Smooth muscle cell (in vitro differentiated cells): ENCODE data around the gene TTBK2. TPM values are rescaled to one million over a fixed set of nuclear protein-coding genes. Genes with fewer than 3 reads are reported as not detected.
"Not testable (repeated sequence)": the region's sequence is repeated elsewhere in the genome, so short reads cannot be mapped to it uniquely, and the experiment has no call there.

Source experiments
- DNase-seq: peaks from one replicate; lab custom pipeline; 2025; ENCODE audit not compliant: unreplicated experiment; lab: John Stamatoyannopoulos, UW
- H2AFZ ChIP-seq: fragments of 200-600 bp; sonication (generic); 2 replicates; pipeline ENCODE4 v1.6.0; 2016; ENCODE audit warnings: antibody characterized with exemption, low read depth, mild to moderate bottlenecking
- H3F3A ChIP-seq: fragments of 200-600 bp; sonication (generic); 2 replicates; pipeline ENCODE4 v1.6.0; 2017; ENCODE audit warnings: antibody characterized with exemption, low read depth
- H3K27ac ChIP-seq: fragments of 200-600 bp; sonication (generic); 2 replicates; pipeline ENCODE4 v1.5.1; 2016; ENCODE audit warnings: low read depth, mild to moderate bottlenecking
- H3K27me3 ChIP-seq: fragments of 200-600 bp; sonication (generic); 2 replicates; pipeline ENCODE4 v1.6.1; 2016; ENCODE audit warnings: low read depth, mild to moderate bottlenecking
- H3K36me3 ChIP-seq: fragments of 200-600 bp; sonication (generic); 2 replicates; pipeline ENCODE4 v1.5.1; 2016; ENCODE audit warnings: low read depth
- H3K4me1 ChIP-seq: fragments of 200-600 bp; sonication (generic); 2 replicates; pipeline ENCODE4 v1.5.1; 2016; ENCODE audit warnings: low read depth
- H3K4me2 ChIP-seq: fragments of 200-600 bp; sonication (generic); 2 replicates; pipeline ENCODE4 v1.6.0; 2016; ENCODE audit warnings: mild to moderate bottlenecking
- H3K4me3 ChIP-seq: fragments of 200-600 bp; sonication (generic); 2 replicates; pipeline ENCODE4 v1.5.1; 2016; ENCODE audit warnings: mild to moderate bottlenecking
- H3K79me2 ChIP-seq: fragments of 200-600 bp; sonication (generic); 2 replicates; pipeline ENCODE4 v1.6.0; 2016; ENCODE audit warnings: low read depth, mild to moderate bottlenecking
- H3K9ac ChIP-seq: fragments of 200-600 bp; sonication (generic); 2 replicates; pipeline ENCODE4 v1.6.0; 2016; ENCODE audit warnings: low read depth
- H3K9me3 ChIP-seq: fragments of 200-600 bp; sonication (generic); replicated peaks from 2 replicates; pipeline ENCODE4 v1.5.1; 2016; ENCODE audit warnings: low read depth
- H4K20me1 ChIP-seq: fragments of 200-600 bp; sonication (generic); 2 replicates; pipeline ENCODE4 v1.6.0; 2016; ENCODE audit warnings: low read depth
- WGBS: methylation state at CpG from one replicate; pipeline ENCODE4 v1.1.7; 2016; ENCODE audit warnings: low lambda C conversion rate; 5-methylcytosine and 5-hydroxymethylcytosine counted together
- polyA plus RNA-seq: library from polyadenylated mRNA; unstranded; fragments of >200 nt; fragmentation: Nextera tagmentation; extraction: Ambion mirVana; gene quantifications from 2 replicates; pipeline ENCODE4 v1.2.1, GENCODE V29; 2016
- total RNA-seq: library from RNA; depleted of rRNA; stranded (reverse); fragments of >200 nt; gene quantifications from 2 replicates; pipeline ENCODE4 v1.2.3, GENCODE V29; 2014
- TF ChIP-seq, protein P1 (sequence below): fragments of 200-600 bp; sonication (generic); IDR thresholded peaks from 2 replicates; pipeline ENCODE4 v1.5.1; 2017; ENCODE audit warnings: borderline replicate concordance, mild to moderate bottlenecking, antibody characterized with exemption; ENCODE audit not compliant: insufficient read depth, poor library complexity, severe bottlenecking

The TTBK2 gene
- total and polyA plus RNA-seq, 2 experiments from 2014 or later: 6.6 to 11.1 TPM

DNA sequence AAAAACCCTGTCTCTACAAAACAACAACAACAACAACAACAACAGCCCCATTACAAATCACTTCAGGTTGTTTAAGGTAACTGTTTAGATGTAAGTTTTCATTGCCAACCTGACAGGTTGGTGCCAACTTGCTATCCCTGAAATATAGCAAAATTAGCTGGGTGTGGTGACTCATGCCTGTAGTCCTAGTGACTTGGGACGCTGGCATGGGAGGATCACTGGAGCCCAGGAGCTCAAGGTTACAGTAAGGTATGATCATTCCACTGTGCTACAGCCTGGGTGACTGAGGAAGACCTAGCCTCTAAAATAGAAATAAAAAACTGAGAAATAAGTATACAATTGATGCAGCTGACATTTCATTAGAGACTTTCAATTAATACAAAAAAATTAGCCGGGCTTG is 147.7 kb downstream of the TTBK2 start:
- no peak overlapping the region for H3K4me3 ChIP-seq
- H3F3A ChIP-seq: no peaks in the 10 kb centered on the region
- no peak overlapping the region for H2AFZ ChIP-seq
- TF ChIP-seq, protein P1, sequence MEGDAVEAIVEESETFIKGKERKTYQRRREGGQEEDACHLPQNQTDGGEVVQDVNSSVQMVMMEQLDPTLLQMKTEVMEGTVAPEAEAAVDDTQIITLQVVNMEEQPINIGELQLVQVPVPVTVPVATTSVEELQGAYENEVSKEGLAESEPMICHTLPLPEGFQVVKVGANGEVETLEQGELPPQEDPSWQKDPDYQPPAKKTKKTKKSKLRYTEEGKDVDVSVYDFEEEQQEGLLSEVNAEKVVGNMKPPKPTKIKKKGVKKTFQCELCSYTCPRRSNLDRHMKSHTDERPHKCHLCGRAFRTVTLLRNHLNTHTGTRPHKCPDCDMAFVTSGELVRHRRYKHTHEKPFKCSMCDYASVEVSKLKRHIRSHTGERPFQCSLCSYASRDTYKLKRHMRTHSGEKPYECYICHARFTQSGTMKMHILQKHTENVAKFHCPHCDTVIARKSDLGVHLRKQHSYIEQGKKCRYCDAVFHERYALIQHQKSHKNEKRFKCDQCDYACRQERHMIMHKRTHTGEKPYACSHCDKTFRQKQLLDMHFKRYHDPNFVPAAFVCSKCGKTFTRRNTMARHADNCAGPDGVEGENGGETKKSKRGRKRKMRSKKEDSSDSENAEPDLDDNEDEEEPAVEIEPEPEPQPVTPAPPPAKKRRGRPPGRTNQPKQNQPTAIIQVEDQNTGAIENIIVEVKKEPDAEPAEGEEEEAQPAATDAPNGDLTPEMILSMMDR: no peak
- WGBS: 96% methylated on average over 2 of the region's 2 CpGs
- H3K4me2 ChIP-seq: no peak overlapping the region
- no peaks in the 10 kb centered on the region for H4K20me1 ChIP-seq
- H3K9me3 ChIP-seq: no peaks in the 10 kb centered on the region
- no peak for DNase-seq
- H3K27me3 ChIP-seq: no peaks in the 10 kb centered on the region
- H3K27ac ChIP-seq: no peak overlapping the region
- H3K4me1 ChIP-seq: no peaks in the 10 kb centered on the region
- H3K9ac ChIP-seq: no peak overlapping the region
- no peaks in the 10 kb centered on the region for H3K79me2 ChIP-seq
- peaks cover 3% of the 10 kb centered on the region for H3K36me3 ChIP-seq

DNA sequence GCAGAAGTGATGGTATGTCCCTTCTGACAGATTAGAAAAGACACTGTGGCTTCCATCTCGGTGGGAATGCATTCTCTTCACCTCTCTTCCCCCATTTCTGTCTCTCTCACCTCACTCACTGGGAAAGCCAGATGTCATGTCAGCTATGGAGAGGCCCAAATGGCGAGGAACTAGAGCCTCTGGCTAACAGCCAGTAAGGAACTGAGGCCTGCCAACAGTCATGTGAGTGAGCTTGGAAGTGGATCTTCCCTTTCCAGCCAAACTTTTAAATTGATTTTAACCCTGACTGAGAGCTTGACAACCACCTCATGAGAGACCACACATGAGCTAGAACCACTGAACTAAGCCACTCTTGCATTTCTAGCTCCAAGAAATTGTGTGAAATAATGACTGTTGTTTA is 148.4 kb downstream of the TTBK2 start:
- H3K4me1 ChIP-seq: no peaks in the 10 kb centered on the region
- H3K4me3 ChIP-seq: no peak overlapping the region
- no peak overlapping the region for H2AFZ ChIP-seq
- H3K36me3 ChIP-seq: peaks cover 3% of the 10 kb centered on the region
- no peaks in the 10 kb centered on the region for H3K27me3 ChIP-seq
- no peaks in the 10 kb centered on the region for H3K79me2 ChIP-seq
- TF ChIP-seq, protein P1: no peak
- 86% methylated on average over 2 of the region's 2 CpGs for WGBS
- no peaks in the 10 kb centered on the region for H4K20me1 ChIP-seq
- no peak for DNase-seq
- H3K9ac ChIP-seq: no peak overlapping the region
- no peaks in the 10 kb centered on the region for H3F3A ChIP-seq
- H3K4me2 ChIP-seq: no peak overlapping the region
- no peaks in the 10 kb centered on the region for H3K9me3 ChIP-seq
- H3K27ac ChIP-seq: no peak overlapping the region

DNA sequence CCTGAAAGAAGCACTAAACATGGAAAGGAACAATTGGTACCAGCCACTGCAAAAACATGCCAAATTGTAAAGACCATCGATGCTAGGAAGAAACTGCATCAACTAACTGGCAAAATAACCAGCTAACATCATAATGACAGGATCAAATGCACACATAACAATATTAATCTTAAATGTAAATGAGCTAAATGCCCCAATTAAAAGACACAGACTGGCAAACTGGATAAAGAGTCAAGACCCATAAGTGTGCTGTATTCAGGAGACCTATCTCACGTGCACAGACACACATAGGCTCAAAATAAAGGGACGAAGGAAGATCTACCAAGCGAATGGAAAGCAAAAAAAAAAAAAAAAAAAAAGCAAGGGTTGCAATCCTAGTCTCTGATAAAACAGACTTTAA is 154.5 kb downstream of the TTBK2 start:
- not testable (repeated sequence) for H3K27ac ChIP-seq, H3F3A ChIP-seq, H3K4me3 ChIP-seq, H3K79me2 ChIP-seq, H3K36me3 ChIP-seq, DNase-seq, H3K9me3 ChIP-seq, H4K20me1 ChIP-seq, H3K9ac ChIP-seq, H2AFZ ChIP-seq, H3K27me3 ChIP-seq, H3K4me1 ChIP-seq, H3K4me2 ChIP-seq
- WGBS: 98% methylated on average over 4 of the region's 4 CpGs

DNA sequence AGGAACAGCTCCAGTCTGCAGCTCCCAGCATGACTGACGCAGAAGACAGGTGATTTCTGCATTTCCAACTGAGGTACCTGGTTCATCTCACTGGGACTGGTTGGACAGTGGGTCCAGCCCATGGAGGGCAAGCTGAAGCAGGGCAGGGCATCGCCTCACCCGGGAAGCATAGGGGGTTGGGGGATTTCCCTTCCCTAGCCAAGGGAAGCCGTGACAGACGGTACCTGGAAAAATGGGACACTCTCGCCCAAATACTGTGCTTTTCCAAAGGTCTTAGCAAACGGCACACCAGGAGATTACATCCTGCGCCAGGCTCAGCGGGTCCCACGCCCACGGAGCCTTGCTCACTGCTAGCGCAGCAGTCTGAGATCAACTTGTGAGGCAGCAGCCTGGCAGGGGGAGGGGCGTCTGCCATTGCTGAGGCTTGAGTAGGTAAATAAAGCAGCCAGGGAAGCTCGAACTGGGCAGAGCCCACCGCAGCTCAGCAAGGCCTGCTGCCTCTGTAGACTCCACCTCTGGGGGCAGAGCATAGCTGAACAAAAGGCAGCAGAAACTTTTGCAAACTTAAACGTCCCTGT is 156.3 kb downstream of the TTBK2 start:
- 58% methylated on average over 16 of the region's 16 CpGs for WGBS
- H3K79me2 ChIP-seq, H3F3A ChIP-seq: not testable (repeated sequence)

DNA sequence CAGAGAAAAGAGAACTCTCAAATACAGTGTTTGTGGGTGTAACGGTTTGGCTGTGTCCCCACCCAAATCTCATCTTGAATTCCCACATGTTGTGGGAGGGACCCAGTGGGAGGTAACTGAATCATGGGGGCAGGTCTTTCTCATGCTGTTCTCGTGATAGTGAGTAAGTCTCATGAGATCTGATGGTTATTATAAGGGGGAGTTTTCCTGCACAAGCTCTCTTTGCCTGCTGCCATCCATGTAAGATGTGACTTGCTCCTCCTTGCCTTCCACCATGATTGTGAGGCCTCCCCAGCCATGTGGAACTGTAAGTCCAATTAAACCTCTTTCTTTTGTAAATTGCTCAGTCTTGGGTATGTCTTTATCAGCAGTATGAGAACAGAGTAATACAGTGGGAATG is 158.8 kb downstream of the TTBK2 start:
- H3K9me3 ChIP-seq: peaks cover 11% of the 10 kb centered on the region
- H3K27ac ChIP-seq, H3K27me3 ChIP-seq, H3F3A ChIP-seq, DNase-seq, H2AFZ ChIP-seq, H3K4me1 ChIP-seq, H3K4me2 ChIP-seq, H3K9ac ChIP-seq, H3K79me2 ChIP-seq, H3K4me3 ChIP-seq, H4K20me1 ChIP-seq: not testable (repeated sequence)
- H3K36me3 ChIP-seq: peaks cover 11% of the 10 kb centered on the region
- WGBS: 98% methylated on average over 2 of the region's 2 CpGs

More for the DNA sequence above, 156.3 kb downstream of the TTBK2 start:
- not testable (repeated sequence) for H3K27ac ChIP-seq, DNase-seq, H3K9ac ChIP-seq, H4K20me1 ChIP-seq, H3K4me1 ChIP-seq, H2AFZ ChIP-seq, H3K27me3 ChIP-seq, H3K4me3 ChIP-seq
- Histone ChIP-seq H3K4me2 (peak overlapping the region; percentile 55), H3K36me3 (peaks cover 11% of the 10 kb centered on the region), H3K9me3 (peaks cover 11% of the 10 kb centered on the region)
